ENCODE data around the gene FAM3B.

FAM3B gene

GRCh38 chr21:41348434-41348833, 31.8 kb downstream of the FAM3B start:
- TF ChIP-seq CEBPB (IDR thresholded peaks at IDR 0.05) (no peak), EGR1 (IDR thresholded peaks at IDR 0.05) (no peak), REST (IDR thresholded peaks at IDR 0.05; ENCODE audit: low read depth) (no peak), ZBTB7A (IDR thresholded peaks at IDR 0.05; ENCODE audit: low read depth) (no peak), TCF12 (IDR thresholded peaks at IDR 0.05; ENCODE audit: low read depth) (no peak), YY1 (IDR thresholded peaks at IDR 0.05; ENCODE audit: low read depth) (no peak), RAD21 (IDR thresholded peaks at IDR 0.05; ENCODE audit: low read depth) (no peak), FOXM1 (IDR thresholded peaks at IDR 0.05; ENCODE audit: borderline replicate concordance, low read depth) (no peak), MAX (IDR thresholded peaks at IDR 0.05) (no peak), TAF1 (IDR thresholded peaks at IDR 0.05; ENCODE audit: low read depth) (no peak), USF1 (IDR thresholded peaks at IDR 0.05) (no peak), EP300 (IDR thresholded peaks at IDR 0.05; ENCODE audit: borderline replicate concordance) (no peak), NFIC (IDR thresholded peaks at IDR 0.05) (no peak), TEAD4 (IDR thresholded peaks at IDR 0.05) (no peak), CREB1 (IDR thresholded peaks at IDR 0.05; ENCODE audit: low read depth) (no peak)

- no peak for TF ChIP-seq TEAD4 (IDR thresholded peaks at IDR 0.05)
Measured at GRCh38 chr21:41349126-41349525, 32.5 kb downstream of the FAM3B start.

- TF ChIP-seq CEBPB (IDR thresholded peaks at IDR 0.05), result no peak
- TF ChIP-seq TEAD4 (IDR thresholded peaks at IDR 0.05), result no peak
- no peak for TF ChIP-seq EGR1 (IDR thresholded peaks at IDR 0.05)
- TF ChIP-seq ZBTB7A (IDR thresholded peaks at IDR 0.05; ENCODE audit: low read depth), result no peak
- no peak for TF ChIP-seq FOXM1 (IDR thresholded peaks at IDR 0.05; ENCODE audit: borderline replicate concordance, low read depth)
- TF ChIP-seq YY1 (IDR thresholded peaks at IDR 0.05; ENCODE audit: low read depth), result no peak
- no peak for TF ChIP-seq REST (IDR thresholded peaks at IDR 0.05; ENCODE audit: low read depth)
- TF ChIP-seq MAX (IDR thresholded peaks at IDR 0.05), result no peak
Measured at GRCh38 chr21:41349619-41350390, 33.2 kb downstream of the FAM3B start.

- no peak for TF ChIP-seq NFIC (IDR thresholded peaks at IDR 0.05)
- no peak for TF ChIP-seq RAD21 (IDR thresholded peaks at IDR 0.05; ENCODE audit: low read depth)
- TF ChIP-seq TEAD4 (IDR thresholded peaks at IDR 0.05), result no peak
- no peak for TF ChIP-seq TAF1 (IDR thresholded peaks at IDR 0.05; ENCODE audit: low read depth)
- no peak for TF ChIP-seq REST (IDR thresholded peaks at IDR 0.05; ENCODE audit: low read depth)
- TF ChIP-seq EP300 (IDR thresholded peaks at IDR 0.05; ENCODE audit: borderline replicate concordance), result no peak
- no peak for TF ChIP-seq YY1 (IDR thresholded peaks at IDR 0.05; ENCODE audit: low read depth)
- TF ChIP-seq EGR1 (IDR thresholded peaks at IDR 0.05), result no peak
Measured at GRCh38 chr21:41350436-41351155, 34.0 kb downstream of the FAM3B start.

GRCh38 chr21:41357546-41357945, 40.9 kb downstream of the FAM3B start:
- no peak for TF ChIP-seq MAX (IDR thresholded peaks at IDR 0.05)
- TF ChIP-seq CREB1 (IDR thresholded peaks at IDR 0.05; ENCODE audit: low read depth), result no peak
- TF ChIP-seq NFIC (IDR thresholded peaks at IDR 0.05), result no peak
- no peak for TF ChIP-seq YY1 (IDR thresholded peaks at IDR 0.05; ENCODE audit: low read depth)
- TF ChIP-seq RAD21 (IDR thresholded peaks at IDR 0.05; ENCODE audit: low read depth), result no peak
- no peak for TF ChIP-seq TAF1 (IDR thresholded peaks at IDR 0.05; ENCODE audit: low read depth)
- no peak for TF ChIP-seq EGR1 (IDR thresholded peaks at IDR 0.05)
- no peak for TF ChIP-seq REST (IDR thresholded peaks at IDR 0.05; ENCODE audit: low read depth)
- TF ChIP-seq USF1 (IDR thresholded peaks at IDR 0.05), result no peak
- no peak for TF ChIP-seq CEBPB (IDR thresholded peaks at IDR 0.05)
- TF ChIP-seq FOXM1 (IDR thresholded peaks at IDR 0.05; ENCODE audit: borderline replicate concordance, low read depth), result no peak
- no peak for TF ChIP-seq TEAD4 (IDR thresholded peaks at IDR 0.05)
- no peak for TF ChIP-seq EP300 (IDR thresholded peaks at IDR 0.05; ENCODE audit: borderline replicate concordance)
- TF ChIP-seq ZBTB7A (IDR thresholded peaks at IDR 0.05; ENCODE audit: low read depth), result no peak
- no peak for TF ChIP-seq TCF12 (IDR thresholded peaks at IDR 0.05; ENCODE audit: low read depth)
